Nephron (organoid): ENCODE data around the gene KLC3.

Experiments
- H3K27ac Mint-ChIP-seq, 3 experiments: 2 replicates each; pipeline ENCODE4 v1.8.0; 2020; ENCODE audit warnings: mixed read lengths in 3 of 3, mild to moderate bottlenecking in 2 of 3, moderate library complexity in 1 of 3
- H3K27me3 Mint-ChIP-seq: 2 replicates; pipeline ENCODE4 v1.8.0; 2021; ENCODE audit warnings: low read depth, mild to moderate bottlenecking, moderate library complexity, mixed read lengths
- H3K36me3 Mint-ChIP-seq: 2 replicates; pipeline ENCODE4 v1.8.0; 2020; ENCODE audit warnings: low read depth, mixed read lengths
- H3K4me1 Mint-ChIP-seq: 2 replicates; pipeline ENCODE4 v1.8.0; 2020; ENCODE audit warnings: mixed read lengths
- H3K4me3 Mint-ChIP-seq, 3 experiments: 2 replicates each; pipeline ENCODE4 v1.8.0; 2020; ENCODE audit warnings: mild to moderate bottlenecking in 3 of 3, mixed read lengths in 3 of 3, moderate library complexity in 2 of 3
- H3K9me3 Mint-ChIP-seq: 2 replicates; pipeline ENCODE4 v1.8.0; 2020; ENCODE audit warnings: mixed read lengths
- TF ChIP-seq, protein P1 (sequence below), 3 experiments: fragments of 200-600 bp; sonication (generic); IDR thresholded peaks; one replicate each; pipeline ENCODE4 v1.5.0; 2021; ENCODE audit warnings: antibody characterized with exemption in 3 of 3; ENCODE audit not compliant: unreplicated experiment in 3 of 3

The KLC3 gene

DNA sequence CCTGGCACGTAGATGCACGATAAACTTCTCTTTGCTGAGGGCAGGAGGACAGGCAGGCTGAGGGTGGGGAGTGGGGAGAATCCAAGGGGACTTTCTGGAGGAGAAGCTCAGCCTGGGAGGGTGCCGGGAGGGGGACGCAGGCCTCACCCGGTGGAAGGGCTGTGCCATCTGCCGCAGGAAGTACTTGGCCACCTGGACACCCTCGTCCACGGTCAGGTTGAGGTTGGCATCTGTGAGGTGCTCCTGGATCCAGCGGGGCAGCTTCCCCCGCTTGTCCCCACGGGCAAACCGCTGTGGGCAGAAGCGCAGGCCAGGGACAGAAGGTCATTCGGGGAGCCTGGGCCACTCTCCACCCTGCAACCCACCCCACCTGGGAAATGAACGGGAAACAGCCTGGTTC lies 11.5 kb downstream of the KLC3 start:
- Mint-ChIP-seq H3K4me1 (no peaks in the 10 kb centered on the region), H3K27ac (no peak overlapping the region)
- TF ChIP-seq, protein P1, sequence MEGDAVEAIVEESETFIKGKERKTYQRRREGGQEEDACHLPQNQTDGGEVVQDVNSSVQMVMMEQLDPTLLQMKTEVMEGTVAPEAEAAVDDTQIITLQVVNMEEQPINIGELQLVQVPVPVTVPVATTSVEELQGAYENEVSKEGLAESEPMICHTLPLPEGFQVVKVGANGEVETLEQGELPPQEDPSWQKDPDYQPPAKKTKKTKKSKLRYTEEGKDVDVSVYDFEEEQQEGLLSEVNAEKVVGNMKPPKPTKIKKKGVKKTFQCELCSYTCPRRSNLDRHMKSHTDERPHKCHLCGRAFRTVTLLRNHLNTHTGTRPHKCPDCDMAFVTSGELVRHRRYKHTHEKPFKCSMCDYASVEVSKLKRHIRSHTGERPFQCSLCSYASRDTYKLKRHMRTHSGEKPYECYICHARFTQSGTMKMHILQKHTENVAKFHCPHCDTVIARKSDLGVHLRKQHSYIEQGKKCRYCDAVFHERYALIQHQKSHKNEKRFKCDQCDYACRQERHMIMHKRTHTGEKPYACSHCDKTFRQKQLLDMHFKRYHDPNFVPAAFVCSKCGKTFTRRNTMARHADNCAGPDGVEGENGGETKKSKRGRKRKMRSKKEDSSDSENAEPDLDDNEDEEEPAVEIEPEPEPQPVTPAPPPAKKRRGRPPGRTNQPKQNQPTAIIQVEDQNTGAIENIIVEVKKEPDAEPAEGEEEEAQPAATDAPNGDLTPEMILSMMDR (IDR thresholded peaks at IDR 0.05; ENCODE audit: unreplicated experiment in 3 of 3) = no peak

DNA sequence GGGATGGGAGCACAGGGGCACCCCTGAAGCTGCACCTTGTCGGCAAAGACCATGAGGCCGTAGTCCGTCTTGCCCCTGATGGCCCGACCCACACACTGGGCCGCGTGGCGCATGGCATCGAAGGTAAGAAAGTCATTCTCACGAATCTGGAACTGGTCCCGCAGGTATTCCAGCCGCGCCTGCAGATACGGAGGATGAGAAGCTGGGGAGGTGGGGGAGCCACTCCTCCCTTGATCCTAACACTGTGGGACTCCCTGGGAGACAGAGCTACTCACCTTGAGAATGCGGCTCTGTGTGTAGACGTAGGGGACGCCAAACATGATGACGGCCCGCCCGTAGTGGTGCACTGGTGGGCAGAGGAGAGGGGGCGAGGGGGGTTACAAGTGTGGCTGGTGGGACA lies 11.9 kb downstream of the KLC3 start:
- no peaks in the 10 kb centered on the region for H3K4me1 Mint-ChIP-seq

More for the DNA sequence above, 11.5 kb downstream of the KLC3 start:
- H3K36me3 Mint-ChIP-seq = peaks cover 32% of the 10 kb centered on the region
- no peak overlapping the region for H3K4me3 Mint-ChIP-seq
- H3K9me3 Mint-ChIP-seq = no peaks in the 10 kb centered on the region
- H3K27me3 Mint-ChIP-seq = peaks cover 4% of the 10 kb centered on the region

GRCh38 chr19:45352914-45353796 lies 12.6 kb downstream of the KLC3 start:
- H3K27ac Mint-ChIP-seq = no peak overlapping the region
- TF ChIP-seq, protein P1 (IDR thresholded peaks at IDR 0.05; ENCODE audit: unreplicated experiment in 3 of 3) = no peak
- H3K4me1 Mint-ChIP-seq = no peaks in the 10 kb centered on the region
- H3K36me3 Mint-ChIP-seq = peaks cover 43% of the 10 kb centered on the region
- H3K9me3 Mint-ChIP-seq = no peaks in the 10 kb centered on the region
- H3K4me3 Mint-ChIP-seq = no peak overlapping the region
- H3K27me3 Mint-ChIP-seq = no peaks in the 10 kb centered on the region

More for the DNA sequence above, 11.9 kb downstream of the KLC3 start:
- TF ChIP-seq, protein P1 (IDR thresholded peaks at IDR 0.05; ENCODE audit: unreplicated experiment in 3 of 3) = no peak
- Mint-ChIP-seq H3K9me3 (no peaks in the 10 kb centered on the region), H3K27ac (no peak overlapping the region), H3K4me3 (no peak overlapping the region), H3K27me3 (no peaks in the 10 kb centered on the region), H3K36me3 (peaks cover 36% of the 10 kb centered on the region)

GRCh38 chr19:45354241-45354842 lies 13.8 kb downstream of the KLC3 start:
- Mint-ChIP-seq H3K27me3 (no peaks in the 10 kb centered on the region), H3K9me3 (no peaks in the 10 kb centered on the region), H3K4me3 (no peak overlapping the region), H3K27ac (no peak overlapping the region), H3K36me3 (peaks cover 53% of the 10 kb centered on the region), H3K4me1 (no peaks in the 10 kb centered on the region)
- TF ChIP-seq, protein P1 (IDR thresholded peaks at IDR 0.05; ENCODE audit: unreplicated experiment in 3 of 3) = no peak

DNA sequence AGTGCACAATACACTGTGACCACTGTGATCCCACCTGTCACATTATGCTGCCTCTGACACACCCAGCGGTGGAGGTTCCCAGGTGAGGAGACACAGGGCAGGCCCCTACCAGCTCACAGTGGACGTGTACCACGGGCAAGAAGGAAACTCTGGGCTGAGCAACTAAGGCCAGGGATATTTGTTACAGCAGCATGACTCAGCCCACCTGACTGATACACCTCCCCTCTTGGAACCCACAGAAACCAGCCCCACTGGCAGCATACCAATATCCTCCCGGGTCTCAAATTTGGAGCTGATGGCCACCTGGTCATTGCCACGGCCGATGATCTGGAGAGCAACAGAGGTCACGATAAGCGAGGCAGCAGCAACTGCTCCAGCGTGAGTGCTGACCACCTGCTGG lies 14.9 kb downstream of the KLC3 start:
- Mint-ChIP-seq H3K27ac (no peak overlapping the region), H3K36me3 (peaks cover 53% of the 10 kb centered on the region), H3K27me3 (no peaks in the 10 kb centered on the region), H3K4me3 (no peak overlapping the region), H3K9me3 (no peaks in the 10 kb centered on the region), H3K4me1 (no peaks in the 10 kb centered on the region)
- TF ChIP-seq, protein P1 (IDR thresholded peaks at IDR 0.05; ENCODE audit: unreplicated experiment in 3 of 3) = no peak
